Measurements from ENCODE around the gene CFAP53.

Gene CFAP53

GRCh38 chr18:50287441-50288347 is 21.4 kb upstream of the CFAP53 start, which contains the start of gene CXXC1:
Gene CXXC1 (minus strand): TSS chr18:50287692. CDS start chr18:50287589, 103 bp downstream.
- peak; percentile 99 to 100 for DNase-seq

- peak; percentile 7 to 20 for DNase-seq
Measured at GRCh38 chr18:50287028-50287440, 20.7 kb upstream of the CFAP53 start.

DNA sequence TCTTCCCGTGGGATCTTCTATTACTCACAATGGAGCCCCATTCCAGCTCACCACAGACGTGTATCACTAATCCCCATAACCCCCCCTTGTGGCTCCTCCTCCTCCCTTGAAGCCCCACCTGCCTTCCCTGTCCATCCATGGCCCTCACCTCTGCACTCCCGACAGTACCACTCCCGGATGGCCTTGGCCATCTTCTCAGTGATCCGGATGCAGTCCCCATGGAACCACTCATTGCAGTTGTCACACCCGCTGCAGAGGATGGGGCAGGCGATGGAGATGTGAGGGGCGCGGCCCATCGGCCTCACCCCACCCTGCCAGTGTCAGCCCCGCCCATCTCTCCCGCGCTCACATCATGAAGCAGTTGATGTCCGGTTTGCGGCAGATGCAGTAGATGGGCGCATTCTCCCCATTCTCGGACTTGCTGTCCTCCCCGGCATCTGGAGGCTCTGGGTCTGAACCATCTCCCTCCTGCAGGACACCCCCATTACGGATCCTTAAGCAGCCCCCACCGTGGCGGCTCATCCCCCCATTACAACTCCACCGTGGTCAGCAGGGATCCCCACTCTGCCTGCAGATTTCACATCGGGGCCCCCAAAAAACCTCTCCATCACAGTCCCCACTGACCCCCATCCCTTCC is 20.2 kb upstream of the CFAP53 start:
- DNase-seq = peak; percentile 23 to 53

DNA sequence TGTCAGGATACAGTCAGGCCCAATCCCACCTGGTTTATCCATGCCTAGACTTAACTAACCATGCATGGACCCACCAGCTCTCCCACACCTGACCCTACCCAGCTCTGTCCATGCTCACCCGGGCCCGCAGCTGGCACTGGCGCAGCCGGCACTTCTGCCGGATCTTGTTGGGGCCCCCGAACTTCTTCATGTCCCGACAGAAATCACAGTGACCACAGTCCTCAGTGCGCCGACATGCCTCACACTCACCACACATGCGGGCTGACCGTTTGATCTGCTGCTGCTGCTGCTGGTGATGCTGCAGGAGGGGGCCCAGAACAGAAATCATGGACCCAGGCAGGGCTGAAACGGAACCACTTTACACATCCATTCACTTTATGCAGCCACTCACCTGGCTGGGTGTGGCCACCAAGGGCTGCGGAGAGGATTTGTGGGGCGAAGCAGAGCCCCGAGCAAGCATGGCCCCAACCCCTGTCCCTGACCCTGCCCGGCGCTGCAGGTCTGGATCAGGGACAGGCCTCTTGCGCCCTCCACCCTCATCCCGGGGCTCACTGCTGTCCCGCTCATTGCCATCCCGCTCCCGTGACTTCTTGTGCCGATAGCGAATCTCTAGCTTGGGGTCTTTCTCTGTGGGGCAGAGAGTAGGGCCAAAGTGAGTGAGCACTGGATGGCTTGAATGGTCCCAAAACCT is 19.5 kb upstream of the CFAP53 start:
- DNase-seq = no peak

- DNase-seq = no peak
Measured at GRCh38 chr18:50285071-50285470, 18.8 kb upstream of the CFAP53 start.

DNA sequence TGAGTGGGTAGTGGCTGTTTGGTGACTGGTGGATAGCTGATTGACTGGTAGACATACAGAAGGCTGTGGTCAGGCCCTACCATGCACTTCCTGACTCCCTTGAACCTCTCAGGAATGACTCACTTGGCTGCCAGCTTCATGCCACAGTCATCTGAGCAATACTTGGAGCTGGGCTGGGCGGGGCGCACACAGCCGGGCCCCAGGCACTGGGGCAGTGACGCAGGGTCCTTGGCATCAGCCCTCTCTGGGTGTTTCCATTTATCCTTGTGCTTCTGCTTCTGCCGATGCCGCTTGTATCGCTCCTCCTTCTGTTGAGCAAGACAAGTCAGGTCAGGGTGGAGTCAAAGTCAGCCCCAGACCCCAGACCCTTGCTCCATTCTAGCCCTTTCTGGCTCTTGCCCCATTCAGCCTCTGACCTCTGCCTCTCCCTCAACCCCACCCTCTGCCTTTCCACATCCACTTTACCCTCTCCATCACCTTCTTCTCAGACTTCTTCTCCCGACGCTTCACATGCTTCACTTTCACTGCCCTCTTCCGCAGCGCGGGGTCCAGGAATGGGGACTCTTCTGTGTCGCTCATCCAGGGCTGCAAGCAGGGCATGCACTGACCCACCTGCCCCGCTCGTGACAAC is 18.1 kb upstream of the CFAP53 start:
- DNase-seq = no peak

DNA sequence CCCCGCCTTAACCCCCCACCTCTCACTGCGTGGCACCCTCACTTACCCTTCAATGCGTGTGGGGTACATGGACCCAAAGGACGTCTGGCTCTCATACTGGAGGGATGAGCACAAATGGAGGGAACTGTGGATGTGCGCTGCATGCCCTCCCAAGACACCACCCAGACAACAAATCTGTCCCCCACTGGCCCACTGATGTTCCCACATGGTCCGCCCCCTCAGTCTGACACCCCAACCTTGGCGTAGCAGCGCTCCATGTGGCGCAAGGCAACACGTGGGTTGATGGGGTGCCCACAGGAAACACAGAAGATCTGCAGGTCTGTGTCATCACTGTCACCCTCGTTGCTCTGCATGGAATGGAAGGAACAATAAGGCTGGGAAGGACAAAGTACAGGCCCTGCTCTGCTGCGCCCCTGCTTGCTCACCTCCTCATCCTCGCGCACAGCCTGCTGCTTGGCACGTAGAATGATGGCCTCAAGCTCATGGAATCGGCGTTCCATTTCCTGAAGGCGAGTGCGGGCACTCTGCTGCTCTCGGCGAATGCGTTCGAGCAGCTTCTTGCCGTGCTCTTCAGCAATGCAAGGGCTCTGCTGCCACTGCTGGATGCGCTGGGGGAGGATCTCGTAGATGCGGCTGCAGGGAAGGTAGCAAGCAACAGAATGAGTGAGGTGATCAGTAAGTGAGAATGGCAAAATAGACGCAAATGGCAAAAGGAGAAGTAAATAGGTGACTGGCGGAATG is 17.3 kb upstream of the CFAP53 start:
- no peak for DNase-seq

GRCh38 chr18:50282521-50283335 is 16.4 kb upstream of the CFAP53 start:
- no peak for DNase-seq

GRCh38 chr18:50281972-50282520 is 15.8 kb upstream of the CFAP53 start:
- DNase-seq = no peak

DNA sequence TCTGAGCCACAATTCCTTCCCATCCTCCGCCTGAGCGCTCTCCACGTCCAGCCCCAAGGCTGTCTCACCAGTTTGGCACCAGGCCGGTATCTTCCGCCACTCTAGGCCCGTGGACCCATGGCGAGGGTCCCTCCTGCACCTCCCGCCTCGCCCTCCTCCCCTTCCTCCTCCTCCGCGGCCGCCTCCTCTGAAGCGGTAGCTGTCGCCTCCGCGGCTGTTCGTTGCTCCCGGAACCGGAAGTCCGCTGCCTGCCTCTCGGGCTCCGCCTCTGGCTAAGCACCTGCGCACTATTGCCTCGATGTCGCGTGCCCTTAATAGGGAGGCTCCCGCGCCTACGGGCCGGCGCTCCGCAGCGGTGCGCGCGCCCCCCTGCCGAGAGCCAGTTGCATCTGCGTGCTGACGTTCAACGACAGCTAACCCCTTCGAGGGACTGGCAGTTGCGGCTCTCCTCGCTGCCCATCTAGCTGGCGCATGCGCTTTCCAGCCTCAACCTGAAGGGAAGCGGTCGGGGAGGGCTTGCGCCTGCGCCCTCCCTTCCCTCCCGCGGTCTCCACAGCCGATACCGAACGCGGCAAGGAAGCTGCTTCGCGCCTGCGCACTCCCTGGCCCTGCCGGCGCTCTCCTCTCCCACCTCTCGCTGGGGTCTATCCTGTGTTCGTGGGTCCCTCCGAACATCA is 15.1 kb upstream of the CFAP53 start, which contains the start of gene MBD1:
Gene MBD1 (minus strand): TSS at position 229 of the 677 bp plus-strand sequence. CDS start 1,531 bp downstream, outside the sequence.
- peak; percentile 96 to 100 for DNase-seq

- no peak for DNase-seq
Measured at GRCh38 chr18:50280707-50281294, 14.5 kb upstream of the CFAP53 start.

- DNase-seq = no peak
Measured at GRCh38 chr18:50279752-50280151, 13.5 kb upstream of the CFAP53 start.

- no peak for DNase-seq
Measured at GRCh38 chr18:50277942-50278341, 11.6 kb upstream of the CFAP53 start.

- DNase-seq = no peak
Measured at GRCh38 chr18:50276452-50276851, 10.2 kb upstream of the CFAP53 start.

GRCh38 chr18:50275503-50276036 is 9.3 kb upstream of the CFAP53 start:
- DNase-seq = no peak

DNA sequence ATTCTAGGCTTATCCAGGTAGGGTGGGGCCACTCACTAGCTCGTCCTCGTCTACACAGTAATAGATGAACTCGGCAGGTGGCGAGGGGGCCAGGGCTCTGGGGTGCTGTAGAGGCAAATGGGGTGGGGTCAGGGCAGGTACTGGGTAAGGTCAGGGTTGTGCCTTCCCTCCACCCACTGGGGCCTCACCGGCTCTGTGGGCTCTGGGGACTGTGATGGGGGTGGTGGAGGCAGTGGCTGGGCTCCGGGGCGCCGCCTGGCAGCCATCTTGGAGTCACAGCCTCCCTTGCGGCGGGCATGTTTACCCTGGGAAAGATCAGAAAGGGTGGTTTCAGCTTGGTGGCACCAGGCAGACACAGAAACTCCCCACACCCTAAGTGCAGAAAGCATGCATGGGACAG is 8.6 kb upstream of the CFAP53 start:
- no peak for DNase-seq

- DNase-seq = no peak
Measured at GRCh38 chr18:50274044-50274442, 7.7 kb upstream of the CFAP53 start.

DNA sequence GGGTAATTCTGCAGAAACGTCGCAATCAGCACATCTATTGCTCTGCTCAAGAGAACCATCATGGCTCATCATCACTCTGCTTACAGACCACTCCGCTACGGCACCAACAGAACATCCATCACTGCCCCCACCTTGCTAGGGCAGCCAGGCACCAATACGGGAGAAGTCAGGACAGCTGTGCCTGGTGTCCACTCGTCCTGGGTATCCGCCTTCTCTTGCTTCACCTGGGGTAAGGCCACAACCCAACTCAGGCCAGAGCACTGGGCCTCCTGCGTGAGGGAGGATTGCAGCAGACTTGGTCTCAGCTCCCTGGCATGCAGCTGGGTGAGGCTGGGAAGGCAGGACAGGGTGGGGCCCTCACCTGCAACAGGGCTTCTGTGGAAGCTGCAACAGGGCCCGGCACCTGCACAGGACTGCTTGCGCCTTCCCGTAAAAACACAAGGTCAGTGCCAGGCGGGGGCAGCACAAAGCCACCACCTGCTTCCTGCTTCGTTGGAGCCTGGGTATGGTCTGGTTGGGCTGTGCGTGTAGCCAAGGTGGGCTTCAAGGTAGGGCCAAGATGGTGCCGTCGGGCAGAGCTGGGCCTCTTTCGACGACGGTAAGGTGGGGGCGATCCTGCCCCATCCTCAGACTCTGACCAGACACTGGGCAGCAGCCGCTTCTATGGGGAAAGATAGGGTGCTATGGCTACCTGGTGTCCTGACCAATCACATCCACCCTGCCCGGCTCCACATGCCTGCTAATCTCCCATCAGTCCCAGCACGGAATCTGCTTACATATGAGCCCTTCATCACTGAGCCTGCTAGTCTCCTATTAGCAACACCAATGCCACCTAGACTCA is 7.1 kb upstream of the CFAP53 start:
- no peak for DNase-seq

DNA sequence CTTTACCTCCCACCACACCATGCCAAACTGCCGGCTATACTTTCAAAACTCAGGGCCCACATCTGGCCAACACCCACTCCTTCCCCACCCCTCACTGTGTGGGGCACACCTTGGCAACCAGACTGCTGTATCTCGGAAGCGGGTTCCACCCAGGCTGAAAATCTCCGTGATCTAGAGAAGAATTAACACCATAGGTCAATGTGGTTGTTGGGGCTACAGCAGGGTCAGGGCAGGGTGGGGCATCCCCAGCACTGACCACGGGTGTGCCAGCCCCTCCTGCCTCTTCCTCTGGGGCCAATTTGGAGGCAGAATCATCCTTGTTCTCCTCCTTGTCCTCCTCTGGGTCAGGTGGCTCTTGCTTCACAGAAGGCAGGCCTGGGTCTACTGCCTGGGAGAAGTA is 6.3 kb upstream of the CFAP53 start:
- DNase-seq = no peak

All from NCI-H526 (cell line).